ENCODE results near the gene HOXA11. TPM values are rescaled to one million over a fixed set of nuclear protein-coding genes. Genes with fewer than 3 reads are reported as not detected.
A peak's percentile ranks its signal among the peaks of the same experiment; 100 is the strongest.

HOXA11 gene
- total and polyA plus RNA-seq, 7 experiments from 2014 or later: not detected

DNA sequence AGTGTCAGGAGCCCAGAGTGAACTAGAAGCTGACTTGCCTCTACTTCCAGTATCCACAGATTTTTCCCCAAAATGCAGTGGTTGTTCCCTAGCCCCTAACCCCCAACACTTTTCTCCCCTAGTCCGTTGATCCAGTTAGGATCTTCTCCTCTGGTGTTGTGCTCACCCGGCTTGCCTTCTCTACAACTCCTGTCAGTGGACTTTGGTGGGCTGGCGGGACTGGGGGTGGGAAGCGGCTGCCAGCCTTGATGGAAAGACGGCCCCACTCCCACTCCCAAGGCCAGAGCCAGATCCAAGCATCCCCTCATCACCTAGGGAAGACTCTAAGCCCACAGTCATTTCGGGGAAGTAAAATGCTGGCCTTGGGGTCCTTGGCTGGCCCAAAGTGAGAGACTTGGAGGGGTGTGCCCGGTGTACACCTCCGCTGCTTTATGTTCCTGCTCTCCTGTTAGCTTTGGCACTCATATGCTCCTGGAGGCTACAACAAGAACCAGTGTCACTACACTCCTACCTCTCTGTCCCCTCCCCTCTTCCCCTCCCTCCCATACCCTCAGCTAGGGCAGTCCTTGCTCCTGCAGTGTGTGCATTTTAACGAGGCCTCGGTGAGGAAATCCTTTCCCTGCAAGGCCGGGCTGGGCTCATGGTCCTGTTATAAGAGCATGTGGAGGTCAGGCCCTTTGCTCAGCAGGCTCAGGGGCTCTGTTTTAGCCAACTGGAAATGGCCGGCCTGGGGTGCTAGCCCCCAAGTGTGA, 10.0 kb downstream of the HOXA11 start:
- Mint-ChIP-seq H3K4me3 (peak overlapping the region in 9 of 10 donors; percentile 14 to 75 (median 54)), H3K27ac (peak overlapping the region in 3 of 9 donors; percentile 44 to 66 (median 57))
- H3K27me3 ChIP-seq (ENCODE audit: control insufficient read depth in 2 of 2, insufficient read depth in 2 of 2, low read length in 2 of 2): peaks cover 29 to 62% of the 10 kb centered on the region in 2 donors

DNA sequence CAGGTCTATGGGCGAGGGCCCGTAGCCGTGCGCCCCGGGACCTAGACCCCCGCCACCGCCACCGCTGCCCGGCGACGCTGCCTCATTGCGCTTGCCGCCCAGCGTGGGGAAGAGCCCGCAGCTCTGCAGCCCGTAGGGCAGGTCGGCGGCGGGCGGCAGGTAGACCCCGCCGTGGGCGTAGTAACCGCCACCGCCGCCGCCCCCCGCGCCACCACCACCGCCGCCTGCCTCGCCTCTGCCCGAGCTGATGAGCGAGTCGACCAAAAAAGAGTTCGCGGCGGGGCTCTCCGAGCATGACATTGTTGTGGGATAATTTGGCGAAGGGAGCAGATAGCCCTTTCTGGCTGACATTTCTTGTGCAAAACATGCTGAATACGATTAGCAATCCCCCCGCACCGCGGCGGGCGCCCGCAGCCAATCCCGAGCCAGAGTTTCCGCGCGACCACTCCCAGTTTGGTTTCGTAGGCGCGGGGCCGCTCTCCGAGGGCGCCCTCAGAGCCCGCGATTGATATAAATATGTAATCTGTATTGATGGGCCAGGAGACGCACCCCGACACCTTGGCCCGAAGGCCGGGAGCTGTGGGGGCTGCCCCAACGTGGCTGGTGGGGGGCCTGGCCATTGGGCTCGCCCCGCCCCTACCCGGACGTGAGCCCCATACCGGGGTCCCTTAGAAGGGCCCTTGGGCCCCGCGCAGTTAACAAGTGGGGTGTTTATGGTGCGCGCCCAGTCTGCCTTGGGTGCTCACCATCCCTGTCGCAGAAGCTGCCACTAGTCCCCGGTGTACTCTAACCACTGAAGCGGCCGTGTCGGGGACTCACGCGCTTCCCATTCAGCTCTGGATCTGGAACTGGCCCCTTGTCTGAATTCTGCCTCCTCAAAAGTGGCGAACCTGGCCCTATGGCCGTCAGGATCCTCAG, 10.8 kb downstream of the HOXA11 start, which contains the start of gene HOXA10:
Gene HOXA10 (minus strand): TSS at position 365 of the 918 bp plus-strand sequence. CDS start 14 bp downstream, at position 351.
- Mint-ChIP-seq H3K4me1 (peaks cover 9 to 32% (median 18%) of the 10 kb centered on the region in 7 donors), H3K9me3 (peaks cover 0 to 11% (median 2%) of the 10 kb centered on the region in 11 donors), H3K4me3 (peak within 1 kb of the TSS in 9 of 10 donors; percentile 50 to 79 (median 69)), H3K36me3 (no peaks in the 10 kb centered on the region), H3K27ac (peak within 1 kb of the TSS in 3 of 9 donors; percentile 44 to 70 (median 57)), H3K27me3 (peaks cover 63 to 72% (median 68%) of the 10 kb centered on the region in 5 donors)
- CTCF ChIA-PET: interaction anchor here (0.9 kb wide), 1 partner anchor 8 kb away, joined by 4 read pairs; no protein-coding TSS in a partner anchor
- intact Hi-C loops (cut with micrococcal nuclease): loop anchor here (1.0 to 5.0 kb wide), 6 partner anchors 10 to 972 kb away; partner anchors contain the start of genes CBX3 (in 1 of the 2), HNRNPA2B1 (in 1 of the 2) and HOXA7 (in 1 of the 2)
- H3K27ac ChIP-seq (ENCODE audit: low read depth, low read length): no peak within 1 kb of the TSS
- H3K4me3 ChIP-seq (ENCODE audit: low read length): peak within 1 kb of the TSS; percentile 36
- peak; percentile 37 for ATAC-seq
- POLR2A ChIA-PET: interaction anchor here (1.1 kb wide), 1 partner anchor 25 kb away, joined by 4 read pairs; no protein-coding TSS in a partner anchor
- H3K9me3 ChIP-seq (ENCODE audit: control insufficient read depth in 2 of 3, low read length in 3 of 3): no peaks in the 10 kb centered on the region
- peak in 3 of 9 donors; percentile 14 to 19 (median 15) for DNase-seq
- H3K27me3 ChIP-seq (ENCODE audit: control insufficient read depth in 2 of 2, insufficient read depth in 2 of 2, low read length in 2 of 2): peaks cover 25 to 58% of the 10 kb centered on the region in 2 donors
- H3K4me1 ChIP-seq (ENCODE audit: control insufficient read depth in 2 of 2, insufficient read depth in 2 of 2, low read length in 2 of 2): peaks cover 15 to 16% of the 10 kb centered on the region in 2 donors
- no peaks in the 10 kb centered on the region for H3K36me3 ChIP-seq (ENCODE audit: control insufficient read depth in 2 of 3, insufficient read depth in 3 of 3, low read length in 3 of 3)

More for the DNA sequence above, 10.0 kb downstream of the HOXA11 start:
- Histone ChIP-seq H3K4me1 (ENCODE audit: control insufficient read depth in 2 of 2, insufficient read depth in 2 of 2, low read length in 2 of 2) (peaks cover 16 to 20% of the 10 kb centered on the region in 2 donors), H3K4me3 (ENCODE audit: low read length) (no peak overlapping the region), H3K9me3 (ENCODE audit: control insufficient read depth in 2 of 3, low read length in 3 of 3) (no peaks in the 10 kb centered on the region), H3K36me3 (ENCODE audit: control insufficient read depth in 2 of 3, insufficient read depth in 3 of 3, low read length in 3 of 3) (no peaks in the 10 kb centered on the region), H3K27ac (ENCODE audit: low read depth, low read length) (no peak overlapping the region)
- DNase-seq (no peak), ATAC-seq (no peak)
- no peaks in the 10 kb centered on the region for H3K36me3 Mint-ChIP-seq
- CTCF ChIA-PET: no interaction called here
- H3K9me3 Mint-ChIP-seq: peaks cover 0 to 13% (median 2%) of the 10 kb centered on the region in 11 donors
- peaks cover 13 to 34% (median 22%) of the 10 kb centered on the region in 7 donors for H3K4me1 Mint-ChIP-seq
- POLR2A ChIA-PET: interaction anchor here (1.1 kb wide), 1 partner anchor 24 kb away, joined by 4 read pairs; no protein-coding TSS in a partner anchor
- intact Hi-C loops (cut with micrococcal nuclease): loop anchor here in 1 of 2 donors (1.0 to 5.0 kb wide), 2 partner anchors 9 to 973 kb away; partner anchors contain the start of genes CBX3 and HNRNPA2B1
- peaks cover 66 to 80% (median 74%) of the 10 kb centered on the region in 5 donors for H3K27me3 Mint-ChIP-seq

DNA sequence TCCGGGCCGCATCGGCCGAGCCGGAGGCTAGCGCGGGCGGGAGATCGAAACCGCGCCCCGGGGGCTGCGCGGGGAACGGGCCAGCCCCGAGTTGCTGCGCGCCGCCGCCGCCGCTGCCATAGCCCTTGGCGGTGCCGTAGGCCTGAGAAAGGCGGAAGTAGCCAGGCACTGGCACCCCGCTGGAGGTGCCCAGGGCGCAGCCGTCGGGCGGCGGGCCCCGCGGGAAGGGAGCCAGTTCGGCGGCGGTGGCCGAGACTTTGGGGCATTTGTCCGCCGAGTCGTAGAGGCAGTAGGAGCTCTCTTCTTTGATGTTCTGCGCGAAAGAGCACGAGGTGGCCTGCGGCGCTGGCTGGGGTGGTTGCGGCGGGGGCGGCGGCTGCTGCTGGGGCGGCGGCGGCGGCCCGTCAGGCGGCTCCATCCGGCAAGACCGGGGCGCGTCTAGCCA, 11.5 kb downstream of the HOXA11 start:
- Histone ChIP-seq H3K4me1 (ENCODE audit: control insufficient read depth in 2 of 2, insufficient read depth in 2 of 2, low read length in 2 of 2) (peaks cover 16 to 21% of the 10 kb centered on the region in 2 donors), H3K27ac (ENCODE audit: low read depth, low read length) (no peak overlapping the region), H3K27me3 (ENCODE audit: control insufficient read depth in 2 of 2, insufficient read depth in 2 of 2, low read length in 2 of 2) (peaks cover 27 to 59% of the 10 kb centered on the region in 2 donors), H3K9me3 (ENCODE audit: control insufficient read depth in 2 of 3, low read length in 3 of 3) (no peaks in the 10 kb centered on the region), H3K4me3 (ENCODE audit: low read length) (peak overlapping the region; percentile 36), H3K36me3 (ENCODE audit: control insufficient read depth in 2 of 3, insufficient read depth in 3 of 3, low read length in 3 of 3) (no peaks in the 10 kb centered on the region)
- H3K36me3 Mint-ChIP-seq: peaks cover 0 to 4% (median 0%) of the 10 kb centered on the region in 5 donors
- ATAC-seq (peak; percentile 81), DNase-seq (peak in 3 of 9 donors; percentile 47 to 51 (median 51))
- H3K4me1 Mint-ChIP-seq: peaks cover 13 to 38% (median 22%) of the 10 kb centered on the region in 7 donors
- peaks cover 0 to 16% (median 2%) of the 10 kb centered on the region in 11 donors for H3K9me3 Mint-ChIP-seq
- intact Hi-C loops (cut with micrococcal nuclease): loop anchor here (1.0 to 5.0 kb wide), 5 partner anchors 12 to 971 kb away; partner anchors contain the start of genes CBX3 (in 1 of the 2), HNRNPA2B1 (in 1 of the 2) and HOXA7 (in 1 of the 2)
- peaks cover 61 to 70% (median 67%) of the 10 kb centered on the region in 5 donors for H3K27me3 Mint-ChIP-seq
- POLR2A ChIA-PET: interaction anchor here (1.1 to 1.8 kb wide), 3 partner anchors 17 to 26 kb away, joined by 3 to 4 read pairs (median 4); partner anchors contain the start of gene HOXA7
- H3K27ac Mint-ChIP-seq: no peak overlapping the region
- CTCF ChIA-PET: interaction anchor here (0.9 kb wide), 1 partner anchor 9 kb away, joined by 4 read pairs; no protein-coding TSS in a partner anchor
- peak overlapping the region in 3 of 10 donors; percentile 49 to 79 (median 75) for H3K4me3 Mint-ChIP-seq

DNA sequence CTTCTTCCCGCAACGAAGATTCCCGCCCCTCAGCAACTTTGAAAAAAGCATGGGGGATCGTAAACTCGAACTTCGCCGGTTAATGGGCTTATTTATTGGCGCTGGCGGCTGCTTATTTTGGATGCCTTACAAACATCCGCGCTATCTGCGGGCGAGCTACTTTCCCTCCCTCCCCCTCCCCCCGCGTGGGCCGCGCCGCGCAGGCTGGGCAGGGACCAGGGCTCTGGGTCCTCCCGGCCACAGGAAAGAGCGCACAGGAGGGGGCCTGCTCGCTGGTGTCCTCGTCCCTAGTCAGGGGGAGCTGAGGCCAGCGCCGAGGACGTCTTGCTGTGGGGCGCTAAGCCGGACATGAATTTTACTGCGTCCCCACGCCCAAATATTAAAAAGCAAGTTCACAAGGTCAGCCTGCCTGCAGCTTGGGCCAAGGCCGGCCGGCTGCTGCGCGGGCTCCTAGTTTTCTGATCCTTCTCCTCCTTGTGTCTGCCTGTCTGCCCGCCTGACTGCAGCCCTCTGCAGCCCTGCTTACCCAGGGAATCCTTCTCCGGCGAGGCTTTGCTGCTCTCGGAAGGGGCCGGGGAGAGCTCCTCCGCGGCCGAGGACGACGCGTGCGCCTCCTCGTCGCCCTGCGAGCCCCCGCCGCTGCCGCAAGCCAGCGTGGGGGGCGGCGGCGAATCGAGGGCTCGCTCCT, 12.1 kb downstream of the HOXA11 start:
- Histone ChIP-seq H3K27me3 (ENCODE audit: control insufficient read depth in 2 of 2, insufficient read depth in 2 of 2, low read length in 2 of 2) (peaks cover 32 to 65% of the 10 kb centered on the region in 2 donors), H3K9me3 (ENCODE audit: control insufficient read depth in 2 of 3, low read length in 3 of 3) (no peaks in the 10 kb centered on the region), H3K4me3 (ENCODE audit: low read length) (peak overlapping the region; percentile 36), H3K36me3 (ENCODE audit: control insufficient read depth in 2 of 3, insufficient read depth in 3 of 3, low read length in 3 of 3) (no peaks in the 10 kb centered on the region), H3K4me1 (ENCODE audit: control insufficient read depth in 2 of 2, insufficient read depth in 2 of 2, low read length in 2 of 2) (peaks cover 16 to 25% of the 10 kb centered on the region in 2 donors), H3K27ac (ENCODE audit: low read depth, low read length) (no peak overlapping the region)
- peak; percentile 15 for ATAC-seq
- ChIA-PET POLR2A (interaction anchor here (1.1 to 1.8 kb wide), 2 partner anchors 16 to 19 kb away, joined by 3 to 4 read pairs; partner anchors contain the start of gene HOXA7), CTCF (interaction anchor here (0.9 kb wide), 1 partner anchor 10 kb away, joined by 4 read pairs; no protein-coding TSS in a partner anchor)
- intact Hi-C loops (cut with micrococcal nuclease): loop anchor here (1.0 to 5.0 kb wide), 5 partner anchors 12 to 971 kb away; partner anchors contain the start of genes CBX3 (in 1 of the 2), HNRNPA2B1 (in 1 of the 2) and HOXA7 (in 1 of the 2)
- Mint-ChIP-seq H3K4me1 (peaks cover 14 to 43% (median 23%) of the 10 kb centered on the region in 7 donors), H3K27me3 (peaks cover 59 to 69% (median 67%) of the 10 kb centered on the region in 5 donors), H3K36me3 (peaks cover 0 to 5% (median 0%) of the 10 kb centered on the region in 5 donors), H3K9me3 (peaks cover 0 to 18% (median 2%) of the 10 kb centered on the region in 11 donors), H3K27ac (peak overlapping the region in 1 of 9 donors; percentile 86), H3K4me3 (peak overlapping the region in 9 of 10 donors; percentile 23 to 79 (median 69))
- DNase-seq: peak in 2 of 9 donors; percentile 23 to 40

DNA sequence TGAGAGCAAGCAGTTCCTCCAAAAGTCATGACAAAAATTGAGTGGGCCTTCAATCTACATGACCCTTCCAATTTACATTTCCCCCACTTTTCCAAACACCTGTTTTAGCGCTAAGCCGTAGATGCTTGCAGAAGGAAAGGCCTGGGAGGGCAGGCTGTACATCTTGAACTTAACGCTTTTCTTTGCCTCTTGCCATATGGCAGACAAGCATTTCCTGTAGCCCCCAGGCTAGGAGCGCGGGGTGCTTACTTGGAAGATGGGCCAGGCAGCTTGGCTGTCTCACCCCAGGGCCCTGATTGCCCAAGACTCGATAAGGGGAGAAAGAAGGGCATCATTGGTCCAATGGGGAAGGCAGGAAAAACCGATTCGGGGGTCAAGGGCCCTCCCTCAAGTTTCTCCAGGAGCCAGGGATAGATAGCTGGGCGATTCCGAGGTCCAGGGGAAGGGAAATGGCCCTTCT, 12.7 kb downstream of the HOXA11 start:
- H3K27me3 ChIP-seq (ENCODE audit: control insufficient read depth in 2 of 2, insufficient read depth in 2 of 2, low read length in 2 of 2): peaks cover 38 to 71% of the 10 kb centered on the region in 2 donors
- H3K4me1 Mint-ChIP-seq: peaks cover 14 to 50% (median 23%) of the 10 kb centered on the region in 7 donors
- POLR2A ChIA-PET: interaction anchor here (1.1 to 1.8 kb wide), 2 partner anchors 16 to 18 kb away, joined by 3 to 4 read pairs; partner anchors contain the start of gene HOXA7
- ATAC-seq (no peak), DNase-seq (peak in 2 of 9 donors; percentile 23 to 26)
- no peak overlapping the region for H3K27ac ChIP-seq (ENCODE audit: low read depth, low read length)
- intact Hi-C loops (cut with micrococcal nuclease): loop anchor here (2.0 to 5.0 kb wide), 4 partner anchors 14 to 970 kb away; partner anchors contain the start of genes CBX3 (in 1 of the 2), HNRNPA2B1 (in 1 of the 2) and HOXA7 (in 1 of the 2)
- peaks cover 16 to 25% of the 10 kb centered on the region in 2 donors for H3K4me1 ChIP-seq (ENCODE audit: control insufficient read depth in 2 of 2, insufficient read depth in 2 of 2, low read length in 2 of 2)
- peaks cover 60 to 69% (median 68%) of the 10 kb centered on the region in 5 donors for H3K27me3 Mint-ChIP-seq
- peaks cover 0 to 21% (median 2%) of the 10 kb centered on the region in 11 donors for H3K9me3 Mint-ChIP-seq
- peak overlapping the region; percentile 39 to 79 (median 69) for H3K4me3 Mint-ChIP-seq
- no peaks in the 10 kb centered on the region for H3K9me3 ChIP-seq (ENCODE audit: control insufficient read depth in 2 of 3, low read length in 3 of 3)
- peak overlapping the region in 5 of 9 donors; percentile 70 to 86 (median 75) for H3K27ac Mint-ChIP-seq
- H3K4me3 ChIP-seq (ENCODE audit: low read length): no peak overlapping the region
- no peaks in the 10 kb centered on the region for H3K36me3 ChIP-seq (ENCODE audit: control insufficient read depth in 2 of 3, insufficient read depth in 3 of 3, low read length in 3 of 3)
- peaks cover 0 to 5% (median 0%) of the 10 kb centered on the region in 5 donors for H3K36me3 Mint-ChIP-seq
- CTCF ChIA-PET: no interaction called here

All from naive thymus-derived CD4-positive, alpha-beta T cell (primary cell).